GM15510 (cell line): Measurements from ENCODE around the gene SEPTIN1.

ENCODE experiments used
- POLR2A ChIP-seq: IDR thresholded peaks from 3 replicates; pipeline ENCODE4 v1.6.1; 2011; ENCODE audit warnings: borderline replicate concordance; ENCODE audit not compliant: insufficient read length; ENCODE audit errors: extremely low read depth

SEPTIN1 gene

DNA sequence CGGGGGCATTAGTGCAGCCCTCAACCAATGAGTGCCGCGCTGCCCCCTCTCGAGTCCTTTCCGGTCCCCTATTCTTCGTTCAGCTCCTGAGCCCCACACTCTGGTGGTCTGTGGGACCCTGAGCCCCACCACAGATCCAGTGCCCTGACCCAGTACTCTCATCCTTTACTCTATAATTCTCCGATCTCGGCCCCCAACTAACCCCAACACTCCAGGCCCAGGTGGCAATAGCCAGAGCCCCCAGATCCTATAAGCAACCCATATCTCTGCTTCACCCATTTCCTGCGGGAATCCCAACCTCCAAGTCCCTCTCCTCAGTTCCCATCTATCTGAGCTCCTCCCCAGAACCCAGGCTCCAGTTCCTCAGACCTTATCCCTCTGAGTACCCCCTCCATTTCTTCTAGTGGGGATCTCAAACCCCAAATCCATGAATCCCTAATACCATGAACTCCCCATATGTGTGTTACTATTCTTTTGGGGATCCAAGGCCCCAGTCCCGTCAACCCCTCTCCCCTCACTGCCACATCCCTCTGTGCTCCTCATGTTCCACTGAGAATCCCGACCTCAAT, 11.0 kb downstream of the SEPTIN1 start:
- peak; percentile 69 for TF ChIP-seq POLR2A

DNA sequence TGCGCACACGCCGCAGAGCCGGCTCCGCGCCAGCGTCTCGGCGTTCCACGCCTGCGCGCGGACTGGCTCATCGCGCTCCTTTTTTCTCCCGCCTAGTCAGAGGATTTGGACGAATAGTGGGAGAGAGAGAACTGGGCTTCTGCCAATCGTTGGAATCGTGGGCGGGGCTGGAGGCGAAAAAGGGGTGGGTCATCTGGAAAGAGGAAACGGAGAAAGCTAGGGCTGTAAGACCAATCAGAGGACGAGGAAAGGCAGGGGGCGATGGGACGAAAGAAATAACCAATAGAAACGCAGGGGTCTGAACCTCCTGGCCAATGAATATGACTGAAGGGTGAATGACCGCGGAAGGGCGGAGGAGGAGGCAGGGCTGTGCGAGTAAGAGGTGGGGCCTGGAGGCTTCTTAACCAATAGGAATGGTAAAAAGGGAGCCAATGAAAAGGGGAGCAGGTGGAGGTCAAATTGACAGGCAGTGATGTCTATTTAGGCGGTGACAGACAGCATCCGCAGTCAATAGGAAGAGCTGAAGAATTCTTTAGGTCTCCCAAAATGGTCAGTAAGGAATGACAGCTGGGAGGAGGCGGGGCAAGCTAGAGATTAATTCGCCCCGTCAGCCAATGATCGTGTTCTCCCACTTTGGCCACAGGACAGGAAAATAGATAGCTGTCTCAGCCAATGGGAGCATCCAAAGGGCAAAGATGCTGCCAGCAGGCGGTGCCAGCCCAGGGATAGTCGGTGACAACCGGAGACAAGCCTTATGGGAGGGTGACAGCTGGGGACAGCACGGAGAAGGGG, 11.7 kb downstream of the SEPTIN1 start, which contains the start of gene TBC1D10B:
Gene TBC1D10B (minus strand): TSS at position 39 of the 792 bp plus-strand sequence. CDS start 311 bp downstream, outside the sequence.
- TF ChIP-seq POLR2A = no peak

DNA sequence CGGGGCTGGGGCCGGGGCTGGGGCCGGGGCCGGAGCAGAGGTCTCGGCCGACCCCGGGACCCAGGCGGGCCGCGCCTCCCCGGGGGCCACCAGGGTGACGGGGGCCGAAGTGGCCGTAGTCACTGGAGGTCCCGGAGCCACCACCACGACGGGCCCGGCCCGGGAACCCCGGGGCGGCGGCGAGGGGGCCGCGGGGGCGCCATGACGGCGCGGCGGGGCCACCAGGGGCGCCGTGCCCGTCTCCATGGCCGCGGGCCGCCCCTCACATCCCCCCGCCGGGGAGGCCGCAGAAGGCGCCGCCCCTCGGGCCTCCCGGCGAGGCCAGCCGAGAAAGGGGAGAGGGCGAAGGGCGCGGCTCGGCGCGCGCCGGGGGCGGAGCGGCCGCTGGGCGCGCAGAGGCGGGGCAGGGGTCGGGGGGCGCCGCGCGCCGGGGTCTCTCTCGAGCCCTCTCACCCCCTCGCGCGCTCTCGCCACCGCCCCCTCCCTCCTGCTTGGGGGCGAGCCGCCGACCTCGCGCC, 12.4 kb downstream of the SEPTIN1 start:
- TF ChIP-seq POLR2A = peak; percentile 76

DNA sequence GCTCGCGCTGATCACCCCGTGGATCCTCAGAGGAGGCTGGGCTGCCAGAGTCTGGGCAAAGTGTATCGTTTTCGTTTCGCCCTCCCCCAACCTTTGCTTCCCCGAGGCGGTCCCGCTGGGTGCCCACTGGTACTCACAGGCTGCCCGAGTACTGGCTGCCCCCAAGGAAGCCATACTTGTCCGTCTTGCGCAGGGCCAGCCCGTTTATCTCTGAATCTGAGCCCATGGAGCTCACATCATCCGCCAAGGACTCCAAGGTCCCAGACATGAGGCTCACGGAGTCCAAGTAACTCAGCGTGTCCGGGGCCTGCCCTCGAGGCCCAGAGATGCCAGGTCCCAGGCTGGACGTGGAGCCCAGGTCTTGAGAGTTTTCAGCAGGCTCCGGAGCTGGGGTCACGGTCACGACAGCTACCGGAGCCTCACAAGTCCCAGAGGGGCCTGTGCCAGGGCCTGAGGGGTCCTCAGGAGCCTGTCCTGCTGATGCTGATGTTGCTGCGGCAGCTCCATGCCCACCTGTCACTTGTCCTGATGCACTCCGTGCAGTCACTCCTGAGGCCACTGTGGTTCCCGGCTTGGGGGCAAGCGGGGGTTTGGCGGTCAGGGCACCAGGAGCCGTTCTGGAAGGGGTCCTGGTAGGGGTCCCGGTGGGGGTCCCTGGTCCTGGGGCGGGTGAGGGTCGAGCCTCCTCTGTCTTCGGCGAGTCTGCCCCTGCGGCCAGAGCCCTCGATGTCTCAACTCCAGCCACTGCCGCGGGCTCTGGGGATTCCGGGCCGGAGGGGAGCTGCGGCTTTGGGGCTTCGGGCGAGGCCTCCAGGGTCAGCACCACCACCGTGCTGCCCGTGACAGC, 13.0 kb downstream of the SEPTIN1 start:
- TF ChIP-seq POLR2A = no peak

DNA sequence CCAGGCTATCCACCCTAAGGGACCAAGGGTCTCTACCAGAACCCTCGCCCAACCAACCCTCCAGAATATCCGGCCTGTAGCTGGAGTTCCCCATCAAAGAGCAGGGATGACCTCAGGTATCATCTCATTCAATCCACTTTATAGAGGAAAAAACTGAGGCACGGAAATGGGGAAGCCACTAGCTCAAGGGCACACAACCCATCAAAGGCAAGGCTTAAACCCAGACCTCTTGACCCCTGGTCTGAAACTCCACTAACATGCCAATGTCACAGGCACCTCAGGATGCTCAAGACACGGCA, 13.6 kb downstream of the SEPTIN1 start:
- no peak for TF ChIP-seq POLR2A

DNA sequence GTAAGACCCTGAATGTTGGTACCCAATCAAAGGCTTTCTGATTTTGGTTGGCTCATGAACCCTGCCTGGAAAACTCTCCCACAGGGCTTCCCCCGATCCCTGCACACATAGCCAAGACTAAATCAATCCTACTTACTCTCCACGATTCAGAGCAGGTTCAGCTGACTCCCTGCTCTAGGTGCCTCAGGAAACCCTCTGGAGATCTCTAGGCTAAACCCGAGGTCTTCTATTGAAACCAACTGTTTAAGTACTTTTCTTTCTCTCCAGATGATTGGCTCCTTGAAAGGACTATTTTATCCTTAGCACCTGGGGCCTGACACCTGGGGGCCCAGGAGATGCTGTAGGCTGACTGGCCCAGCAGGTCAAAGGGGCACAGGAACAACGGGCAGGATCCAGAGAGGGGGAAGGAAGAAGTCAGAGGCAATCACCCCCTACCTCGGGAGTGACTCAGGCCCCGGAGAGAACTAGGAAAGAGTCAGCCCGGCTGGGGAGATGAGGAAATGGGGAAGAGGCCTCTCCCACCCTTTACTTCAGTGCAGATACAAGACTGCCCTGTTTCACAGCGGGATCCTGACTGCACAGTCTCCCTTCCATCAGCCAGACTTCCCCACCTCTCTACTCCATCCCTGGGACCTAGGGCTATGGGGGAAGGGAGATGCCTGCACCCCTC, 14.1 kb downstream of the SEPTIN1 start:
- no peak for TF ChIP-seq POLR2A

DNA sequence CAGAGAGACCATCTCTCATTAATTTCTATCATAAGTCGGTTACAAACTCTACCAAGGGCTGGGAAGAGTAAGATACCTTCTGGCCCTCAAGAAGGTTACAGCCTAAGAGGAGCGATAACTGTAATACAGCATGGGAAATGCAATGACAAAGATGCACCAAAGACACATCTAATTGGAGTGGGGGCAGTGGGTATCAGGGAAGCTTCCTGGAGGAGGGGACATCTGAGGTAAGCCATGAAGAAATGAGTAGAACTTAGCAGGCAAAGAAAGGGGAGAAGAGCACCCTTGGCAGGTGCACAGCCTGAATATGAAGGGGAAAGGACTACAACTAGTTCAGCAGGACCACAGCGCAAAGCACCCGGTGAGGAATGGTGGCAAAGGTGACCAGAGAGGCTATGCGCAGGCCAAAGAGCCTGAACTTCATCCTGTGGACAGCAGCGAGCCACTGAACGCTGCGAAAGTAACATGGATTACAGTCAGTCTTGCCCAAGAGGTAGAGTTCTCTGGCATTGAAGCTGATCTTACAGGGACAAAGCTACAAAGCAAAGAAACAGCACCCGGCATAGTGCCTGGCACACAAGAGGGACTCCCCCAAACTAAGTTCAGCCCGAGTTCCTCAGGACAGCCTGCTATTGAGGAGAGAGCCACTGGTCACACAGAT, 14.9 kb downstream of the SEPTIN1 start:
- TF ChIP-seq POLR2A = no peak

DNA sequence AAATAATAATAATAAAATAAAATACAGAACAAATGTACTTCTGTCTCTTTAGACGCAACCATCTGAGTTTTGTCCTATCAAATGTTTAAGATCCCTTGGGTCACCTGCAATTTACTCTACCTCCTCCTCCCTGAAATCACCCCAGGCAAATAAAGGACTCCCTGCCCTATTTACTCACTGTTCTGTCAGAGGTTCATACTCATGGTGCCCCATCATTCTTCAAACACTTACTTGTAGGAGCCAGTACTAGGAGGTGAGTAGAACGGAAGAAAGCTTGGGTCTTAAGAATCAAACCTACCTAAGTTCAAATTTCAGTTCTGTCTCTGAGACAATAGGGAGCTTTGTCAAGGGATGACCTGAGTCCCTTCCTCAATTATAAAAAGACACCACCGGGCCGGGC, 15.8 kb downstream of the SEPTIN1 start:
- TF ChIP-seq POLR2A = no peak

DNA sequence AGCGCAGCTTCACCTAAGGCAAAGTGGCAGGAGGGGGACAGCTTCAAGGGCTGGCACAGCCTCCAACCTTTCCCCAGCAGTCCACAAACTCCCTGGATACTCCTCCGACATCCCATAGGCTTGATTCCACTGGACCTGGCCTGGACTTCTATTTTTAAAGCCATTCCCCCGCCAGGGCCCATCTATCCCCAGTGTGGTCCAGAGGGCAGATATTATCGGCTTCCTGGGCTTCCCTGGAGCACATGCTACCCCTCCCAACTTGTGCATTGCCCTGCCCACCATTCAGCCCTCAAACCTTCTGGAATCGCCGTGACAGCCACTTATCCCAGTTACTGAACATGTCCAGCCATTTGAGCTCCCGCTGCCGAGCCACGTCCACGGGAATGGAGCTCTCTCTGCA, 17.2 kb downstream of the SEPTIN1 start:
- TF ChIP-seq POLR2A = no peak

DNA sequence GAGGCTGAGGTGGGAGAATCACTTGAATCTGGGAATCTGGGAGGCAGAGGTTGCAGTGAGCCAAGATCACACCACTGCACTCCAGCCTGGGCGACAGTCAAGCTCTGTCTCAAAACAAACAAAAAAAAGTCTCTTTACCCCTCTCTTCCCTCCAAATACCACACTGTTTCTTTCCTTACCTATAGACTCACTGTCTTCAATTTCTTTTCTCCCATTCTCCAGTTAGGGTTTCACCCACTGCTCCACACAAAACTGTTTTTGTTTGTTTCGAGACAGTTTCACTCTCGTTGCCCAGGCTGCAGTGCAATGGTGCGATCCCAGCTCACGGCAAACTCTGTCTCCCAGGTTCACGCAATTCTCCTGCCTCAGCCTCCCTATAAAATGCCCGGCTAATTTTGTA, 21.2 kb downstream of the SEPTIN1 start:
- no peak for TF ChIP-seq POLR2A

DNA sequence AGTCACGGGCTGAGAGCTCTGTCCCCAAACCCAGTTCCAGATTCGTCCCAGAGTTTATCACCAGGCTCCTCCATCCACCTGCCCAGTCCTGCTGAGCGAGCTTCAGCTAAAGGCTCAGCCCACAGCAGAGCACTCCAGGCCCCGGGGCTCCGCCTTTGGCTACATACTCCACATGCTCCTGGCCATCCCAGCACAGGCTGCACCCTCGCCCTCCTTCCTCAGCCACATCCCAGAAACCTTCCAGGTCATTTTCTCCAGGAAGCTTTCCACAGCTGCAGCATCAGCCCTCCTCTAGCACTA, 22.5 kb downstream of the SEPTIN1 start:
- TF ChIP-seq POLR2A = no peak

DNA sequence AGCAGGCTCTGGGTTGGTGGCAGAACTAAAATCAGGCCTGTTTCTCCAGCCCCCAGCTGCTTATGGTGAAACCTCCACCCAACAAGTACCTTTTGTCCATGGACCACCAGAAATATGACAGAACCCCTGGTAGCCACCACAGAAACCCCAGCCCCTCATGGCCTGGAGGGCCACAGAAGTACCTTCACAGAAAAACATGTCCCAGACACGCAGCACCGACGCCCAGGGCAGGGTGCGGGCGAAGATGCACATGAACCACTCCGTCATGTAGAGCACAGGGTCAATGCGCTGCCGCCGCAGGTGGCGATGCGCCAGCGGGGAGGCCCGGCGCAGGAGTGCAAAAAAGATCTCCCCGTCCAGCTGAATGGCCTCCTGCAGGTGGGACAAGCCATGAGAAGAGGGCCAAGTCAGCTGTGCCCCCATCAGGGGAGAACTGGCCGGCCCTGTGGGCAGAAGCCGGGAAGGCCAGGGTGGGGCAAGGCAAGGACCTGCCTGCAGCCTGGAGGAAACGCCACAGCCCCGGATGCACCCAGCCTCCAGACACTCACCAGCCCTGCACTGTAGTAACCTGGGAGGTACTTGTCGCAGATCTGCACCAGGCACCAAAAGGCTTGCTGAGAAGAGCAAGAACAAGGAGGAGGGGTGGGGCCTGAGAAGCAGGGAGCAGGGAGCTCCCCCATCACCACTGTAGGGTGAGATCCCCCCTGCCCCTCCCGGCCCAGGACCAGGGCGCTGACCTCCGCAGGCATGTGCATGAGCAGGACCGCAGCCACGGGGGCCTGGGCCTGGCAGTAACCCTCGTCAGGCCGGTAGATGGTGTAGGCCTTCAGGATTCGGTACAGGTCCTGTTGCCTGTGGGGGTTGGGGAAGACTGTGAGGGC, 23.1 kb downstream of the SEPTIN1 start:
- TF ChIP-seq POLR2A = no peak

DNA sequence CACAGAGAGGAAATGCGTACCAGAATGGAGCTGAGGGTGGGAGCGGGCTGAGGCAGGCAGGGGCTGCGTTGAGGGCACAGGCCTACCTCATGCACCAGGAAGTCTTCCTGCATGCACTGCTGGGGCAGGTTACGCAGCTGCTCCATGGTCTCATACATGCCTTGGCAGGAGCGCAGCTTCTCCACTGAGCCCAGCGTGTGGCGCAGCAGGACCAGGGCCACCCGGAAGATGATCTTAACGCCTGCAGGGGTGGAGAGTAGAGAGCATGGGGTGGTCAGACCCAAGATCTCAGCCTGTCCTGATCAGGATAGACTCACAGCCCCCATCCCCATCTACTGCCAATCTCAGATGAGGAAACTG, 23.8 kb downstream of the SEPTIN1 start:
- TF ChIP-seq POLR2A = no peak
